K562 (cell line): ENCODE measurements around the gene ZNF691. TPM values are rescaled to one million over a fixed set of nuclear protein-coding genes. Genes with fewer than 3 reads are reported as not detected.

Source experiments
- CREBBP ChIP-seq: IDR thresholded peaks from one replicate; pipeline ENCODE4 v1.6.1; 2012; ENCODE audit warnings: low read depth, mild to moderate bottlenecking, control low read depth, inconsistent platforms, low read length
- DDX20 ChIP-seq: fragments of 450-650 bp; IDR thresholded peaks from 2 replicates; pipeline ENCODE4 v1.6.1; 2016; ENCODE audit warnings: missing genetic modification characterization, low read depth, mild to moderate bottlenecking, missing compliant biosample characterization, moderate library complexity
- GTF2A2 ChIP-seq: IDR thresholded peaks from 2 replicates; pipeline ENCODE4 v1.6.1; 2016; ENCODE audit warnings: mild to moderate bottlenecking, missing genetic modification characterization, missing compliant biosample characterization
- HDAC1 ChIP-seq, 2 experiments: fragments of 450-650 bp; IDR thresholded peaks; 2 replicates each; pipeline ENCODE4 v1.6.1; 2016 to 2017; ENCODE audit warnings: inconsistent platforms in 1 of 2, mild to moderate bottlenecking in 1 of 2, moderate library complexity in 1 of 2
- HMG20B ChIP-seq: fragments of 250-450 bp; sonication (Bioruptor Pico); IDR thresholded peaks from 2 replicates; pipeline ENCODE4 v1.5.0; 2021; ENCODE audit warnings: mild to moderate bottlenecking
- HOXB6 ChIP-seq: fragments of 250-450 bp; sonication (Bioruptor Pico); IDR thresholded peaks from 2 replicates; pipeline ENCODE4 v1.5.1; 2022; ENCODE audit warnings: mild to moderate bottlenecking, borderline replicate concordance
- MAFF ChIP-seq: IDR thresholded peaks from 2 replicates; pipeline ENCODE4 v1.6.1; 2012; ENCODE audit warnings: low read length, improper control_type of control experiment
- MGA ChIP-seq: fragments of 450-650 bp; IDR thresholded peaks from 2 replicates; pipeline ENCODE4 v1.6.1; 2016; ENCODE audit warnings: mild to moderate bottlenecking, moderate library complexity
- MNT ChIP-seq, 2 experiments: fragments of 450-650 bp; conservative IDR thresholded peaks; 2 replicates each; pipeline ENCODE4 v1.6.1; 2017; ENCODE audit warnings: mild to moderate bottlenecking in 2 of 2, moderate library complexity in 2 of 2
- MYC ChIP-seq, 2 experiments: fragments of 250-450 bp in 1 of 2; sonication (Bioruptor Pico) in 1 of 2; IDR thresholded peaks; 2 replicates each; pipeline versions ENCODE4 v1.5.1 to v1.6.1; 2012 to 2021; ENCODE audit warnings: low read depth in 2 of 2, borderline replicate concordance in 1 of 2, improper control_type of control experiment in 1 of 2, low read length in 1 of 2, mild to moderate bottlenecking in 1 of 2, moderate library complexity in 1 of 2
- NELFE ChIP-seq: IDR thresholded peaks from 2 replicates; pipeline ENCODE4 v1.6.1; 2011; ENCODE audit warnings: mild to moderate bottlenecking; ENCODE audit not compliant: insufficient read depth, insufficient read length
- POLR3A ChIP-seq: IDR thresholded peaks from 2 replicates; pipeline ENCODE4 v1.6.1; 2011; ENCODE audit warnings: borderline replicate concordance, mild to moderate bottlenecking, moderate library complexity; ENCODE audit not compliant: insufficient read length, insufficient read depth; ENCODE audit errors: extremely low read depth
- PTBP1 ChIP-seq: fragments of 200-400 bp; formaldehyde crosslinking; IDR thresholded peaks from 2 replicates; pipeline ENCODE4 v1.6.1; 2017; ENCODE audit warnings: low read depth, low read length
- SMAD4 ChIP-seq: fragments of 250-450 bp; sonication (Bioruptor Pico); conservative IDR thresholded peaks from 2 replicates; pipeline ENCODE4 v1.8.0; 2021; ENCODE audit warnings: inconsistent platforms, mild to moderate bottlenecking, moderate library complexity
- ZFP1 ChIP-seq: fragments of 450-650 bp; formaldehyde crosslinking; IDR thresholded peaks from 2 replicates; pipeline ENCODE4 v1.4.0; 2020; ENCODE audit warnings: mild to moderate bottlenecking, mixed read lengths
- ZNF197 ChIP-seq: fragments of 200-800 bp; sonication (Bioruptor generic); IDR thresholded peaks from 2 replicates; pipeline ENCODE4 v1.6.1; 2016; ENCODE audit warnings: low read depth, missing genetic modification characterization, missing compliant biosample characterization
- polyA plus RNA-seq, 8 experiments: library from polyadenylated mRNA; depleted of rRNA in 4 of 8; stranded (reverse) in 5 of 8; unstranded in 3 of 8; fragments of >200 nt; fragmentation: Nextera tagmentation in 2 of 8; fragmentation: Illumina TruSeq in 1 of 8; extraction: Ambion mirVana in 2 of 8; extraction: Trizol in 1 of 8; gene quantifications; 2 replicates each; pipeline versions ENCODE4 v1.2.1 to v1.2.3, GENCODE V29; 2011 to 2014; ENCODE audit warnings: inconsistent platforms in 1 of 8, missing spikeins in 1 of 8
- total RNA-seq, 7 experiments: library from RNA; depleted of rRNA in 6 of 7; stranded (reverse); fragments of >200 nt in 6 of 7; fragmentation: Illumina TruSeq in 2 of 7; extraction: Trizol in 2 of 7; gene quantifications; 2 replicates each; pipeline versions ENCODE4 v1.2.1 to v1.2.3, GENCODE V29; 2011 to 2021; ENCODE audit warnings: low replicate concordance in 1 of 7

Gene ZNF691
- total and polyA plus RNA-seq, 9 of the 15 experiments (the other 6 are each of a cell fraction or from before 2014, with no cell fraction given) = 10.7 to 30.4 (median 14.8) TPM

- TF ChIP-seq MGA = peak; percentile 42
- no peak for TF ChIP-seq NELFE
- TF ChIP-seq HOXB6 = peak; percentile 59; the same call in 1 of the 2 replicates
- TF ChIP-seq GTF2A2 (tag) = no peak
- no peak for TF ChIP-seq POLR3A
- TF ChIP-seq MAFF = 0 out of 2 replicates have a peak, but pooled peaks have one; percentile 9
- TF ChIP-seq ZFP1 (CRISPR knock-in tag) = 0 out of 2 replicates have a peak, but pooled peaks have one; percentile 6
- peak in 1 of 2 experiments; percentile 13; a peak in 1 of 4 replicates for TF ChIP-seq HDAC1 (IDR thresholded peaks at IDR 0.05)
- TF ChIP-seq HMG20B (CRISPR knock-in tag) = no peak
- TF ChIP-seq DDX20 (tag) = no peak
- peak; percentile 31 for TF ChIP-seq SMAD4 (CRISPR knock-in tag)
- 0 out of 2 replicates have a peak, but pooled peaks have one; percentile 30 for TF ChIP-seq ZNF197 (CRISPR knock-in tag)
- TF ChIP-seq MYC (IDR thresholded peaks at IDR 0.05; ENCODE audit: low read depth, low read length) = peak; percentile 58
- TF ChIP-seq MYC (CRISPR knock-in tag; IDR thresholded peaks at IDR 0.05; ENCODE audit: borderline replicate concordance, low read depth) = no peak
- TF ChIP-seq CREBBP = no peak
- TF ChIP-seq MNT (conservative IDR thresholded peaks at IDR 0.05) = peak; percentile 62 to 70
- no peak for TF ChIP-seq PTBP1
Measured at GRCh38 chr1:42845866-42846256, 552 bp upstream of the ZNF691 start (continued).
